CD14-positive monocyte (primary cell): ENCODE results near the gene REPIN1. TPM values are rescaled to one million over a fixed set of nuclear protein-coding genes. Genes with fewer than 3 reads are reported as not detected.

ENCODE experiments used
- DNase-seq, 3 donors: peaks; one replicate each; pipeline ENCODE4 v3.0.0-alpha.2; 2011 to 2022
- H2AFZ ChIP-seq: 2 replicates; pipeline ENCODE4 v1.6.0; 2012; ENCODE audit warnings: mild to moderate bottlenecking, low read depth, low read length, inconsistent platforms; ENCODE audit not compliant: insufficient read depth, poor library complexity, severe bottlenecking
- H3K27ac ChIP-seq, 2 donors: 1 replicate in 1 of 2; 2 replicates in 1 of 2; pipeline ENCODE4 v1.5.1; 2012 to 2013; ENCODE audit warnings: low read length in 2 of 2, control low read depth in 1 of 2, inconsistent platforms in 1 of 2, low read depth in 1 of 2, mild to moderate bottlenecking in 1 of 2
- H3K27me3 ChIP-seq, 2 donors: one replicate each; pipeline versions ENCODE4 v1.6.0 to v1.6.1; 2011 to 2013; ENCODE audit warnings: low read length in 2 of 2; ENCODE audit not compliant: control insufficient read depth in 2 of 2, insufficient read depth in 2 of 2
- H3K36me3 ChIP-seq, 2 donors: replicated peaks in 1 of 2; 1 replicate in 1 of 2; 2 replicates in 1 of 2; pipeline versions ENCODE4 v1.5.1 to v1.6.1; 2012 to 2013; ENCODE audit warnings: low read length in 2 of 2, control low read depth in 1 of 2, inconsistent platforms in 1 of 2, mild to moderate bottlenecking in 1 of 2; ENCODE audit not compliant: insufficient read depth in 2 of 2, control insufficient read depth in 1 of 2
- H3K4me1 ChIP-seq, 2 donors: 1 replicate in 1 of 2; 2 replicates in 1 of 2; pipeline versions ENCODE4 v1.5.1 to v1.6.1; 2012 to 2013; ENCODE audit warnings: low read length in 2 of 2, control low read depth in 1 of 2, inconsistent platforms in 1 of 2, mild to moderate bottlenecking in 1 of 2, moderate library complexity in 1 of 2; ENCODE audit not compliant: insufficient read depth in 2 of 2, control insufficient read depth in 1 of 2
- H3K4me2 ChIP-seq: replicated peaks from 2 replicates; pipeline ENCODE3; 2012; ENCODE audit warnings: low read length, moderate library complexity, mild to moderate bottlenecking; ENCODE audit not compliant: poor library complexity, severe bottlenecking; ENCODE audit errors: extremely low read depth
- H3K4me3 ChIP-seq, 3 experiments: fragments of 200-600 bp in 1 of 3; sonication (generic) in 1 of 3; replicated peaks in 1 of 3; 1 replicate in 2 of 3; 2 replicates in 1 of 3; pipeline ENCODE4 v1.5.1; 2011 to 2013; ENCODE audit warnings: low read length in 3 of 3, mild to moderate bottlenecking in 3 of 3, control low read depth in 2 of 3, low read depth in 2 of 3, inconsistent platforms in 1 of 3, moderate library complexity in 1 of 3
- H3K79me2 ChIP-seq: 2 replicates; pipeline ENCODE4 v1.6.0; 2012; ENCODE audit warnings: mild to moderate bottlenecking, control low read depth, inconsistent platforms, low read length, moderate library complexity; ENCODE audit not compliant: insufficient read depth
- H3K9ac ChIP-seq: 2 replicates; pipeline ENCODE4 v1.6.0; 2017; ENCODE audit warnings: low read length, mild to moderate bottlenecking; ENCODE audit not compliant: insufficient read depth, poor library complexity, severe bottlenecking
- H3K9me3 ChIP-seq, 2 donors: replicated peaks in 1 of 2; 1 replicate in 1 of 2; 2 replicates in 1 of 2; pipeline versions ENCODE4 v1.5.1 to v1.6.1; 2012 to 2013; ENCODE audit warnings: low read length in 2 of 2, control low read depth in 1 of 2; ENCODE audit not compliant: control insufficient read depth in 1 of 2, insufficient read depth in 1 of 2
- H4K20me1 ChIP-seq: 2 replicates; pipeline ENCODE4 v1.6.0; 2012; ENCODE audit warnings: mild to moderate bottlenecking, low read length, control low read depth, moderate library complexity; ENCODE audit not compliant: insufficient read depth
- H3K27ac Mint-ChIP-seq, 7 donors: one replicate each; pipeline ENCODE4 v1.8.0; 2020; ENCODE audit warnings: mild to moderate bottlenecking in 7 of 7, mixed read lengths in 7 of 7, moderate library complexity in 6 of 7, inconsistent platforms in 2 of 7
- H3K27me3 Mint-ChIP-seq, 3 donors: one replicate each; pipeline ENCODE4 v1.8.0; 2021 to 2022; ENCODE audit warnings: low read depth in 3 of 3, mild to moderate bottlenecking in 3 of 3, mixed read lengths in 3 of 3, moderate library complexity in 3 of 3, inconsistent platforms in 1 of 3
- H3K36me3 Mint-ChIP-seq, 2 donors: one replicate each; pipeline ENCODE4 v1.8.0; 2020; ENCODE audit warnings: mixed read lengths in 2 of 2, inconsistent platforms in 1 of 2, mild to moderate bottlenecking in 1 of 2
- H3K4me1 Mint-ChIP-seq: one replicate; pipeline ENCODE4 v1.8.0; 2020; ENCODE audit warnings: mild to moderate bottlenecking, mixed read lengths
- H3K4me3 Mint-ChIP-seq, 2 donors: one replicate each; pipeline ENCODE4 v1.8.0; 2020; ENCODE audit warnings: mild to moderate bottlenecking in 2 of 2, mixed read lengths in 2 of 2, moderate library complexity in 1 of 2
- H3K9me3 Mint-ChIP-seq, 7 donors: one replicate each; pipeline ENCODE4 v1.8.0; 2020 to 2022; ENCODE audit warnings: mixed read lengths in 7 of 7, mild to moderate bottlenecking in 6 of 7, moderate library complexity in 6 of 7, inconsistent platforms in 2 of 7
- WGBS: methylation state at CpG from one replicate; pipeline ENCODE4 v1.1.5; 2013; ENCODE audit warnings: missing lambda C conversion rate; ENCODE audit not compliant: insufficient coverage; 5-methylcytosine and 5-hydroxymethylcytosine counted together
- intact Hi-C, 2 donors: fragments of 100-400 bp; cut with micrococcal nuclease; formaldehyde crosslinking; loops; one replicate each; pipeline versions ENCODE4 v1.15.0 to v1.15.1; 2023
- polyA plus RNA-seq, 3 donors: library from polyadenylated mRNA; depleted of rRNA in 1 of 3; unstranded in 2 of 3; stranded (reverse) in 1 of 3; fragments of 300-500 nt in 2 of 3; fragments of >200 nt in 1 of 3; fragmentation: Illumina TruSeq in 2 of 3; gene quantifications; 1 replicate in 2 of 3; 2 replicates in 1 of 3; pipeline ENCODE4 v1.2.3, GENCODE V29; 2012 to 2021
- TF ChIP-seq, protein P1 (sequence below): fragments of 200-600 bp; IDR thresholded peaks from one replicate; pipeline ENCODE4 v1.8.0; 2022; ENCODE audit warnings: antibody characterized with exemption, mild to moderate bottlenecking

REPIN1 gene
- polyA plus RNA-seq, 3 donors = 32.7 to 42.9 (median 39.0) TPM

DNA sequence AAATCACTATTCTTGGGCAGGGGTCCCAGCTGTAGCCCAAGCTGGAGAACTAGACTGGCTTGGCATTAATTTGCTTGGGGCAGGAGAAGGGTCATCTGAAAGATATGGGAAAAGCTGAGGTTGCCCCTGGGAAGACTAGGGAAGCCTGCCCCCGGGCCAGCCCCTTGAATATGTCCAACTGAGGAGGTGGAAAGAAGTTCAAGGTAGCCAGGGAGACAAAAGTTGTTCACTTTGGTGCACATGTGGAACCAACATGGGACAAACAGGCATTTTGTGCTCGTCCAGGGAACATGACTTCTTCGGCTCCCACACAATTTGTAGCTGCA is 46.9 kb upstream of the REPIN1 start:
- Histone ChIP-seq H3K9me3 (no peaks in the 10 kb centered on the region), H3K79me2 (peaks cover 12% of the 10 kb centered on the region), H3K4me2 (no peak overlapping the region), H4K20me1 (no peaks in the 10 kb centered on the region), H3K27ac (no peak overlapping the region), H3K4me3 (no peak overlapping the region), H2AFZ (no peak overlapping the region), H3K4me1 (peaks cover 33 to 37% of the 10 kb centered on the region in 2 donors), H3K27me3 (no peaks in the 10 kb centered on the region), H3K36me3 (no peaks in the 10 kb centered on the region), H3K9ac (no peak overlapping the region)
- H3K36me3 Mint-ChIP-seq = peaks cover 3 to 10% of the 10 kb centered on the region in 2 donors
- H3K9me3 Mint-ChIP-seq = no peaks in the 10 kb centered on the region
- intact Hi-C loops = no loop called here
- TF ChIP-seq, protein P1, sequence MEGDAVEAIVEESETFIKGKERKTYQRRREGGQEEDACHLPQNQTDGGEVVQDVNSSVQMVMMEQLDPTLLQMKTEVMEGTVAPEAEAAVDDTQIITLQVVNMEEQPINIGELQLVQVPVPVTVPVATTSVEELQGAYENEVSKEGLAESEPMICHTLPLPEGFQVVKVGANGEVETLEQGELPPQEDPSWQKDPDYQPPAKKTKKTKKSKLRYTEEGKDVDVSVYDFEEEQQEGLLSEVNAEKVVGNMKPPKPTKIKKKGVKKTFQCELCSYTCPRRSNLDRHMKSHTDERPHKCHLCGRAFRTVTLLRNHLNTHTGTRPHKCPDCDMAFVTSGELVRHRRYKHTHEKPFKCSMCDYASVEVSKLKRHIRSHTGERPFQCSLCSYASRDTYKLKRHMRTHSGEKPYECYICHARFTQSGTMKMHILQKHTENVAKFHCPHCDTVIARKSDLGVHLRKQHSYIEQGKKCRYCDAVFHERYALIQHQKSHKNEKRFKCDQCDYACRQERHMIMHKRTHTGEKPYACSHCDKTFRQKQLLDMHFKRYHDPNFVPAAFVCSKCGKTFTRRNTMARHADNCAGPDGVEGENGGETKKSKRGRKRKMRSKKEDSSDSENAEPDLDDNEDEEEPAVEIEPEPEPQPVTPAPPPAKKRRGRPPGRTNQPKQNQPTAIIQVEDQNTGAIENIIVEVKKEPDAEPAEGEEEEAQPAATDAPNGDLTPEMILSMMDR = no peak
- H3K4me1 Mint-ChIP-seq = peaks cover 43% of the 10 kb centered on the region
- 96% methylated on average over 2 of the region's 3 CpGs for WGBS
- no peak for DNase-seq
- H3K27ac Mint-ChIP-seq = no peak overlapping the region
- H3K27me3 Mint-ChIP-seq = peaks cover 0 to 2% (median 0%) of the 10 kb centered on the region in 3 donors
- peak overlapping the region in 1 of 2 donors; percentile 94 for H3K4me3 Mint-ChIP-seq

DNA sequence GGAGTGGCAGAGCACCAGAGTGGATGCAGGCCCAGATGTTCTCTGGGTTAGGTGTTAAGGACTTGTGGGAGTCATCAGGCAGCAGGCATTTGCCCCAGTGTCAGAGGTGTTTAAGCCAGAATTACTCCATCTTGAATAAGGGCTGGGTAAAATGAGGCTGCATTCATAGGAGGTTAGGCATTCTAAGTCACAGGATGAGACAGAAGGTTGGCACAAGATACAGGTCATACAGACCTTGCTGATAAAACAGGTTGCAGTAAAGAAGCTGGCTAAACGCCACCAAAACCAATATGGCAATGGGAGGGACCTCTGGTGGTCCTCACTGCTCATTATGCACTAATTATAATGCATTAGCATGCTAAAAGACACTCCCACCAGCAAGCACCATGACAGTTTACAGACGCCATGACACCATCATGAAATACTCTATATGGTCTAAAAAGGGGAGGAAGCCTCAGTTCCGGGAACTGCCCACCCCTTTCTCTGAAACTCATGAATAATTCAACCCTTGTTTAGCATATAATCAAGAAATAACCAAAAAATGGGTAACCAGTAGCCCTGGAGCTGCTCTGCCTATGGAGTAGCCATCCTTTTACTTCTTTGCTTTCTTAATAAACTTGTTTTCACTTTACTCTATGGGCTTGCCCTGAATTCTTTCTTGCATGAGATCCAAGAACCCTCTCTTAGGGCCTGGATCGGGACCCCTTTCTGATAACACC is 46.3 kb upstream of the REPIN1 start:
- H3K27ac Mint-ChIP-seq = peak overlapping the region in 6 of 7 donors; percentile 35 to 80 (median 60)
- intact Hi-C loops = no loop called here
- H3K9ac ChIP-seq = peak overlapping the region; percentile 83
- H2AFZ ChIP-seq = peak overlapping the region; percentile 96
- TF ChIP-seq, protein P1 = no peak
- H3K4me1 ChIP-seq = peaks cover 33 to 37% of the 10 kb centered on the region in 2 donors
- H3K4me1 Mint-ChIP-seq = peaks cover 43% of the 10 kb centered on the region
- peaks cover 0 to 3% of the 10 kb centered on the region in 2 donors for H3K36me3 ChIP-seq
- H3K36me3 Mint-ChIP-seq = peaks cover 8 to 16% of the 10 kb centered on the region in 2 donors
- peak overlapping the region; percentile 56 to 90 (median 77) for H3K4me3 ChIP-seq
- peak overlapping the region; percentile 94 for H3K4me2 ChIP-seq
- no peaks in the 10 kb centered on the region for H3K9me3 Mint-ChIP-seq
- WGBS = 28% methylated on average over 3 of the region's 4 CpGs
- peak overlapping the region in 1 of 2 donors; percentile 76 for H3K27ac ChIP-seq
- no peaks in the 10 kb centered on the region for H3K27me3 ChIP-seq
- peaks cover 12% of the 10 kb centered on the region for H3K79me2 ChIP-seq
- no peak for DNase-seq
- H3K27me3 Mint-ChIP-seq = peaks cover 0 to 2% (median 0%) of the 10 kb centered on the region in 3 donors
- H3K9me3 ChIP-seq = no peaks in the 10 kb centered on the region
- H3K4me3 Mint-ChIP-seq = peak overlapping the region; percentile 91 to 94
- H4K20me1 ChIP-seq = no peaks in the 10 kb centered on the region
